Jurkat, Clone E6-1 (cell line): Measurements from ENCODE around the gene EXOC6.

Experiments
- DNase-seq: peaks from one replicate; pipeline ENCODE4 v3.0.0-alpha.2; 2011; ENCODE audit warnings: low read depth, low spot score
- H3K4me3 ChIP-seq: 2 replicates; pipeline ENCODE4 v1.5.1; 2011; ENCODE audit warnings: mild to moderate bottlenecking, low read length, control low read depth, moderate library complexity

Gene EXOC6

DNA sequence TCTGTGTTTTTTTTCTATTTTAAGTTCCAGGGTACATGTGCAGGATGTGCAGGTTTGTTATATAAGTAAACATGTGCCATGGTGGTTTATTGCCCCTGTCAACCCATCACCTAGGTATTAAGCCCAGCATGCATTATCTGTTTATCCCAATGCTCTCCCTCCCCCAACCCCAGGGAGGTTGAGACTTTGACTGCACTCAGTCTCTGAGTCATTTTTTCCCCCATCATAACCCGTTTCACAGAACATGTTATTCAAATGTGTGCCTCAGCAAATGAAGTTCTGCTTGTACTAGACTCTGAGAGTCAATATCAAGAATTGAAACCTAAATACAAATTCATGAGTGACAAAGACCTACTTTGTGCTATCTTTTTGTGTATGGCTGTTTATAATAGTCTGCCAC, 142.3 kb downstream of the EXOC6 start:
- H3K4me3 ChIP-seq = no peak overlapping the region
- DNase-seq = no peak

GRCh38 chr10:92991513-92991912, 143.2 kb downstream of the EXOC6 start:
- H3K4me3 ChIP-seq = no peak overlapping the region
- no peak for DNase-seq

GRCh38 chr10:92993699-92994272, 145.5 kb downstream of the EXOC6 start:
- peak; percentile 81 for DNase-seq
- no peak overlapping the region for H3K4me3 ChIP-seq

DNA sequence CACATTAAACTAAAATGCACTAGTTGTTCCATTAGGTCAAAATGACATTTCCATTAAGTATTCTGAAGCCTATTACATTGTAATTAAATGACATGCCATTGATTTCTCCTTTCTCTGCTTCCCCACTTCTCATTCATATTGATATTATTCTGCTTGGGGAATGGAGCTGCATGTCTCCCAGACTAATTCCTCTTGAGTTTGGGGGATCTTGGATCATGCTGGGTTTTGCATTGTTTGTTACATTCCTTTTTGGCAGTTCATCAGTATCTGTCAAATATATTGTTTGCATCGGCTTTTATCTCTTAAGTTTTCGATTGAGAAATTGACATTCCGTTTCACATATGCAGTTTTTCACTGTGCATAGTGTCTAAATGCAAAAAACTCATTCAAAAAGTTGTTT, 147.2 kb downstream of the EXOC6 start:
- no peak overlapping the region for H3K4me3 ChIP-seq
- no peak for DNase-seq

- no peak overlapping the region for H3K4me3 ChIP-seq
- DNase-seq = no peak
Measured at GRCh38 chr10:92997620-92998019, 149.3 kb downstream of the EXOC6 start.

DNA sequence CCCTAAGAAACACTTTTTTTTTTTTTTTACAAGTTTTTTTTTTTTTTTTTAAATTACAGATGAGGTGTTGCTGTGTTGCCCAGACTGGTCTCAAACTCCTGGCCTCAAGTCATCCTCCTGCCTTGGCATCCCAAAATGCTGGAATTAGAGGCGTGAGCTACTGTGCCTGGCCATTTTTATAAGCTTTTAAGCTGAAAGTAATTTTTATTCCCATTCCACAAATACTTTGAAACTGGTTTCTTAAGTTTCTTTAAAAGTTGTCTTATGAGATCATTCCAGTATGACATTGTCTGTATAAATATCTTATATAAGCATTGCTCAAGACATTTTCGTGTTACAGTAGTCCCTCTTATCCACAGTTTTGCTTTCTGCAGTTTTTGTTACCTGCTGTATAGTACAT, 150.9 kb downstream of the EXOC6 start:
- no peak for DNase-seq
- no peak overlapping the region for H3K4me3 ChIP-seq

DNA sequence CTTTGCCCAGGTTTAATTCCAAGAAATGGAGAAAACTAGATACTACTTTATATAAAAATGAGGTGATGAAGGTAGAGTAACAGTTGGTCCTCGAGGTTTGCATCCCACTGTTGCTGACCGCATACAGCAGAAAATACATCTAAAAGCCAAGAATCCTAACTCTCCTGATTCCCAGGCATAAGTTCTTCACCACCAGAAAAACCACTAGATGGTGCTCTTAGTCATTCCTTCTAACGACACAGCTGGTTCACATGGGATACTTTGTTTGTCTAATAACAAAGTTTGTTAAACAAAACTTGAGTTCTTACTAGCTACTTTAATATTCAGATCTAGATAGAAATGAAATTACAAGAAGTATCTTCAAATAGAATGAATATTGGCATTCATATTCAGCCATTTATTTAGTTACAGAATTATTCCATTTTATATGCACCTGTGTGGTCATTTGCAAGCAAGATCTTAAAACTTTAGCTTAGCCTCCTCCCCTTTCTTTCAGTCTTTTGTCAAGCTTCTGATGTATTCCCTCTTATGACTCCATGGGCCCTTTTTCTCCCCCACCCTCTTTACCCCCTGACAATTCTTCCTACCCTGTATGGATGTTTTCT, 158.2 kb downstream of the EXOC6 start:
- H3K4me3 ChIP-seq = no peak overlapping the region
- peak; percentile 15 for DNase-seq

DNA sequence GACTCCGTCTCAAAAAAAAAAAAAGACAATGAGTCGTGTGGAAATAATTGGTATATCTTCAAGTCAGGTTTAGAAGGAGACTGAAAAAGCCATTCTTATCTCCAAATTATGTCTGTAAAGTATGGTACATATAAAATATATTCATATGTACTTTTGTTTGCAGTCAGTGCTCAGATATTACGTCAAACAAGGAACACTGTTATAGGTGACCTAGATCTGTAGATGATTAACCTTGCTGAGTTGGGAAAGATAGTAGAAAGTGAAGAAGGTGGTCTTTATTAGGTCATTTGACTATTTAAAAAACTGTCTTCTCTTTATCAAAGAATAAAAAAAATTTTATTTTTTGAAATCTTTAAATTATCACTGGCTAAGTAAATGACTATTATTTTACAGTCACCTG, 167.4 kb downstream of the EXOC6 start:
- DNase-seq = no peak
- no peak overlapping the region for H3K4me3 ChIP-seq

DNA sequence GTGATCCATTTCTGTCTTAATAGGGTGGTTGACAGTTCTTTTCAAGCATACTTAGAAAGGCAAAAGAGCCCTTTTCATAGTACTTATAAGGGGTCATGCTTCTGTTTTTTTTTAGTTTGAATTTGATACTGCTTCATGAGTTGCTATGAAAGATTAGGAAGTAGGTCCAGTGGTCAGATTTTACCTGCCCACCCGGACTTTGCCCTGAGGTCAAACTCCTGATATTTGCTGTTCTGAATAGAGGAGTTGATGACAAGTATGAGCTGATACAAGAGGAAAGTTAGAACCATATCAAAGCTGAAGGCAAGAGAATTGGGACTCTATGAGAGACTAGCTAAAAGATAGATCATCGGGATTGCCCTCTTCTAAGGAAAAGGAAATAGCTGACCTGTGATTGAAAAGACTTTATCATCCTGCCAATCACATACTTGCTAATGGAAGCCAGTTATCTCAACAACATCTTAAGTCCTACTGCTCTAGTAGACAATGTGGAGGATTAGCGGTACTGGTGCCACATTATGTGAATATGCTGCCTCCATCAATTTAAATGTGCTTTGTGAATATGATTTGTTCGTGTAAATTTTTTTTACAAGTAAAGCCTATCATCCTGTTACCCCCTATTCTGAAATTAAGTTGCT, 174.8 kb downstream of the EXOC6 start:
- DNase-seq = no peak
- H3K4me3 ChIP-seq = no peak overlapping the region

- no peak for DNase-seq
- H3K4me3 ChIP-seq = no peak overlapping the region
Measured at GRCh38 chr10:93026072-93026471, 177.8 kb downstream of the EXOC6 start.

DNA sequence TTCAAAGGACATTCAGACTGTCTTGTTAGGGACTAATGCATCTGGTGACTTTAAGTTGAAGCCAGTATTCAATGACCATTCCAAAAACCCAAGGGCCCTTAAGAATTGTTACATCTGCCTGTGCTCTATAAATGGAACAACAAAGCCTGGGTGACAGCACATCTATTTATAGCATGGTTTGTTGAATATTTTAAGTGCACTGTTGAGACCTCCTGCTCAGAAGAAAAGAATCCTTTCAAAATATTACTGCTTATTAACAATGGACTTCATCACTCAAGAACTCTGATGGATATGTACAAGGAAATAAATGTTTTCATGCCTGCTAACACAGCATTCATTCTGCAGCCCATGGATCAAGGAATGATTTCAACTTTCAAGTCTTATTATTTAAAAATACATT, 179.2 kb downstream of the EXOC6 start:
- H3K4me3 ChIP-seq = no peak overlapping the region
- DNase-seq = no peak

- no peak overlapping the region for H3K4me3 ChIP-seq
- DNase-seq = no peak
Measured at GRCh38 chr10:93028883-93029282, 180.6 kb downstream of the EXOC6 start.

DNA sequence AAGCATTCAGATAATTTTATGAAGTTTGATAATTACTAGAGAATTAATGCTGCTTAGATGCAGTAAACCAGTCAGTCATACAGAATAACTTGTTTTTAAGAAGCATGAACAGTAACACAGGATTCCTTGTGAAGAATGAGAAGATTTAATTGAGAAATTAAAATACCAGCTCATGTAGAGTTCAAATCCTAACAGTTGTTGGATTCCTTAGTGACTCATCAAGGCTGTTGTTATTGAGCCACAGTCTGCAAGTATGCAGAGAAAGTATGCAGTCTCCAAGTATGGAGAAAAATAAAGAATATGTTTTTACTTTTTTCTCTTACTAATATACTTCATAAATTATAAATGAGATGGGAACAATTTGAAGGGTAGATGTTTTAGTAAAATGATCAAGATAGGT, 182.1 kb downstream of the EXOC6 start:
- no peak overlapping the region for H3K4me3 ChIP-seq
- no peak for DNase-seq

GRCh38 chr10:93032105-93032808, 183.9 kb downstream of the EXOC6 start:
- DNase-seq = no peak
- H3K4me3 ChIP-seq = no peak overlapping the region

DNA sequence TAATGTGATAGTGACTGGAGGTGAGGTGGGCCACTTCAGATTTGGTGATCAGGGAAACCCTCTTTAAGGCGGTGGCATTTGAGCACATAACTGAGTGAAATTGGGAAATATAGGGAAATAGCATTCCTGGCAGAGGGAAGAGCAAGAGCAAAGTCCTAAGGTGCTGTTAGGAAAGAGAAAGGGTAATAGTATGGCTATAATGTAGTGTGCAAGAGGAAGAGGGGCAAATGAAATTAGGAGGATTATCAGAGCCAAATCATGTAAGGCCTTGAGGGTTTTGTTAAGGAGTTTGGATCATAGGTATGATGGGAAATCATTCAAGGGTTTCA, 184.5 kb downstream of the EXOC6 start:
- H3K4me3 ChIP-seq = no peak overlapping the region
- DNase-seq = no peak

- DNase-seq = no peak
- H3K4me3 ChIP-seq = no peak overlapping the region
Measured at GRCh38 chr10:93034426-93034825, 186.1 kb downstream of the EXOC6 start.

DNA sequence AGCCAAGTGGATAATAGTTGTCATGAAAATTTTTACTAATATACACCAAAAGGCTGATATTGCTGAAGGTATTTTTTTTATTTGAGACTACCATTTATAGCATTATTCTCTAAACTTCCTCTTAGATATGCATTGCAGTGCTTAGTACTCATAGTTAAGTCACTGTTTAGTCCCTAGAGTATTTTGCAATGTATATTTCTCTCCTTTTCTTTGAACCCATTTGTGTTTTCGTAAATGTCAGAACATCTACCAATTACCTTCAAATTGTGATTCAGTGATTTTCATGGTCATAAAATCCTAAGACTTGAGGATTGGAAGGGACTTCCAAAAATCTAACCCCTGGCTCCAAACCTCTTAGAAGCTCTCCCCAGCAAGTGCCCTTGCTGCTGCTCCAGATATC, 190.8 kb downstream of the EXOC6 start:
- no peak for DNase-seq
- H3K4me3 ChIP-seq = no peak overlapping the region

DNA sequence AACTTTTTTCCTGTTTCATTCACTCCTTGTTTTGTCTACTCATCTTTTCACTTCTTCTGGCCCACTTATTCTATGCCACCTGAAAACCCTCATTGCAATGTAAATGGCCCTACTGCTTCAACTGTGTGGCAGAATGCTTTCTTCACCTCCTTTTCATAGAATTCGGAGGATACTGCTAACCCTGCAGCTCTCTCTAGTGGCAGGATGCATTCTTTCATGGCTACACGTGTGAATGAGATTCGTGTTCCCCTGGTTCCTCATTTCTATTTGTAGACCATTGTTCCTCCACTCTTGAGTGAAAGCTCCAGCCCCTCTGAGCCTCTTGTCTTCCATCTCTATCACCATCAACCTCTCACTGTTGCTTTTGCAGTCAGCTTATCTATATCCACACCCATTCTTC, 191.4 kb downstream of the EXOC6 start:
- DNase-seq = peak; percentile 24

GRCh38 chr10:93054486-93054885, 206.2 kb downstream of the EXOC6 start:
- no peak overlapping the region for H3K4me3 ChIP-seq
- no peak for DNase-seq

More for the DNA sequence above, 191.4 kb downstream of the EXOC6 start:
- no peak overlapping the region for H3K4me3 ChIP-seq

DNA sequence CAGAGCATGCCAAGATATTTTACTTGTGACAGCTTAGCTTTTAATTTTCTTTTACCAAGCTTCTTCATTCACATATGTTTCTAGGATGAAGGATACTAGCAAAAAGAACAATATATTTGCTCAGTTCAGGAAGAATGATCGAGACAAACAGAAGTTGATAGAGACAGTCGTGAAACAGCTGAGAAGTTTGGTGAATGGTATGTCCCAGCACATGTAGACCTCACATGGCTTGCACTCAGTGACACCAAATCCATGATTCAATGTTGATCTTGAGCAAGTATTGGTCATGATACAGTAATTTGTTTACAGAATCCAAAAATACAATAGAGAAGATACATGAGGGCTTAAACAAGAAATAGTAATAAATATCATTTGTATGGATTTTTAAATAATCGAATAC, 209.8 kb downstream of the EXOC6 start:
- H3K4me3 ChIP-seq = no peak overlapping the region
- no peak for DNase-seq
